Left ventricle myocardium superior (tissue), 1 donor: ENCODE data around the gene TRAF4. TPM values are rescaled to one million over a fixed set of nuclear protein-coding genes. Genes with fewer than 3 reads are reported as not detected.
"Not testable (repeated sequence)": the region's sequence is repeated elsewhere in the genome, so short reads cannot be mapped to it uniquely, and the experiment has no call there.

Experiments used
- ATAC-seq: fragments of 200-7000 bp; cut with Tn5 transposase; one replicate; pipeline ENCODE4 v1.9.1; 2020; ENCODE audit warnings: mild to moderate bottlenecking, moderate library complexity
- DNase-seq: peaks from one replicate; pipeline ENCODE4 v3.0.0-alpha.2; 2020
- intact Hi-C: fragments of 100-400 bp; cut with micrococcal nuclease; formaldehyde crosslinking; loops from one replicate; pipeline ENCODE4 v1.11.0; 2022
- total RNA-seq: library from RNA; stranded (reverse); fragmentation: NEBNext Ultra II Directional; extraction: Animal tissue kit (Norgen Biotek cat#: 25700); gene quantifications from one replicate; pipeline ENCODE4 v1.2.1, GENCODE V29; 2021
- donor health status: DM: no; HTN: yes; CAD: no; lungs with severe emphysema.

The TRAF4 gene
- total RNA-seq, 1 donor from 2014 or later, result 4.2 TPM

- DNase-seq (peak; percentile 74), ATAC-seq (peak; percentile 21)
- intact Hi-C loops, result no loop called here
Observed at GRCh38 chr17:28712032-28712704, 31.6 kb upstream of the TRAF4 start.

- intact Hi-C loops, result no loop called here
- no peak for DNase-seq
- no peak for ATAC-seq
Observed at GRCh38 chr17:28712705-28713415, 31.0 kb upstream of the TRAF4 start.

GRCh38 chr17:28714281-28714680 lies 29.5 kb upstream of the TRAF4 start:
- intact Hi-C loops, result no loop called here
- ATAC-seq, result no peak

GRCh38 chr17:28715217-28715616 lies 28.6 kb upstream of the TRAF4 start:
- DNase-seq (no peak), ATAC-seq (no peak)
- intact Hi-C loops, result no loop called here

More at GRCh38 chr17:28714281-28714680, 29.5 kb upstream of the TRAF4 start:
- DNase-seq, result no peak

- intact Hi-C loops, result no loop called here
- no peak for ATAC-seq
- DNase-seq, result peak; percentile 55
Observed at GRCh38 chr17:28716740-28717577, 26.9 kb upstream of the TRAF4 start.

GRCh38 chr17:28717578-28718332 lies 26.1 kb upstream of the TRAF4 start, which contains the start of gene RAB34:
Gene RAB34, minus strand, starts transcription at chr17:28717868. Its CDS starts 602 bp downstream, at chr17:28717266.
- intact Hi-C loops, result no loop called here
- DNase-seq (peak; percentile 81), ATAC-seq (peak; percentile 34)

- intact Hi-C loops, result no loop called here
- DNase-seq (no peak), ATAC-seq (no peak)
Observed at GRCh38 chr17:28718333-28719020, 25.3 kb upstream of the TRAF4 start.

- ATAC-seq (no peak), DNase-seq (no peak)
- intact Hi-C loops, result no loop called here
Observed at GRCh38 chr17:28719021-28719433, 24.8 kb upstream of the TRAF4 start.

- intact Hi-C loops, result no loop called here
- DNase-seq (no peak), ATAC-seq (no peak)
Observed at GRCh38 chr17:28720247-28720996, 23.4 kb upstream of the TRAF4 start.

GRCh38 chr17:28720997-28721329 lies 22.8 kb upstream of the TRAF4 start:
- DNase-seq, result peak; percentile 19
- intact Hi-C loops, ATAC-seq: not testable (repeated sequence)

- no peak for DNase-seq
- intact Hi-C loops, result no loop called here
Observed at GRCh38 chr17:28722417-28723158, 21.2 kb upstream of the TRAF4 start.

GRCh38 chr17:28723159-28723835 lies 20.5 kb upstream of the TRAF4 start:
- DNase-seq (no peak), ATAC-seq (no peak)
- intact Hi-C loops, result no loop called here

More at GRCh38 chr17:28722417-28723158, 21.2 kb upstream of the TRAF4 start:
- ATAC-seq, result no peak

- intact Hi-C loops, ATAC-seq, DNase-seq: not testable (repeated sequence)
Observed at GRCh38 chr17:28723836-28724499, 19.8 kb upstream of the TRAF4 start.

GRCh38 chr17:28724500-28725165 lies 19.2 kb upstream of the TRAF4 start:
- DNase-seq (peak; percentile 12), ATAC-seq (no peak)
- intact Hi-C loops, result no loop called here

GRCh38 chr17:28725166-28725659 lies 18.6 kb upstream of the TRAF4 start:
- DNase-seq (no peak), ATAC-seq (no peak)
- intact Hi-C loops, result no loop called here
